NCI-H748 (cell line): ENCODE measurements around the gene CALHM5.

Experiments used
- DNase-seq: peaks from one replicate; lab custom pipeline; 2025; ENCODE audit not compliant: unreplicated experiment; lab: John Stamatoyannopoulos, UW

CALHM5 gene

GRCh38 chr6:116545651-116546050 is 34.2 kb downstream of the CALHM5 start, which contains the start of gene TRAPPC3L:
TRAPPC3L (minus strand) TSS chr6:116545684; CDS start chr6:116545514, 170 bp downstream.
- DNase-seq: no peak

- no peak for DNase-seq
These were observed 35.9 kb downstream of the CALHM5 start for GRCh38 chr6:116547358-116547757.

GRCh38 chr6:116550796-116551195 is 39.4 kb downstream of the CALHM5 start:
- peak; percentile 12 for DNase-seq

GRCh38 chr6:116553451-116553850 is 42.0 kb downstream of the CALHM5 start, which contains the start of gene CALHM4:
CALHM4 (plus strand) TSS chr6:116553751; CDS start chr6:116553794, 43 bp downstream.
- DNase-seq: no peak

- DNase-seq: no peak
These were observed 44.6 kb downstream of the CALHM5 start for GRCh38 chr6:116556065-116556464.

GRCh38 chr6:116556814-116557415 is 45.5 kb downstream of the CALHM5 start:
- DNase-seq: no peak

GRCh38 chr6:116557893-116558292 is 46.5 kb downstream of the CALHM5 start:
- peak; percentile 35 for DNase-seq

GRCh38 chr6:116560130-116560529 is 48.7 kb downstream of the CALHM5 start:
- no peak for DNase-seq

GRCh38 chr6:116561377-116562018 is 50.1 kb downstream of the CALHM5 start:
- DNase-seq: peak; percentile 58

GRCh38 chr6:116562019-116562403 is 50.6 kb downstream of the CALHM5 start:
- DNase-seq: no peak

GRCh38 chr6:116562614-116563013 is 51.2 kb downstream of the CALHM5 start:
- DNase-seq: no peak

GRCh38 chr6:116563830-116564229 is 52.4 kb downstream of the CALHM5 start:
- no peak for DNase-seq

GRCh38 chr6:116564311-116564710 is 52.9 kb downstream of the CALHM5 start:
- DNase-seq: no peak

GRCh38 chr6:116564921-116565872 is 53.8 kb downstream of the CALHM5 start:
- peak; percentile 46 for DNase-seq

- no peak for DNase-seq
These were observed 56.7 kb downstream of the CALHM5 start for GRCh38 chr6:116568111-116568510.

- DNase-seq: no peak
These were observed 57.6 kb downstream of the CALHM5 start for GRCh38 chr6:116568821-116569755.

- peak; percentile 99 for DNase-seq
These were observed 59.6 kb downstream of the CALHM5 start, which contains the start of gene RWDD1 for GRCh38 chr6:116570856-116571682. RWDD1 (plus strand) TSS chr6:116571504; CDS start chr6:116571583, 79 bp downstream.

- no peak for DNase-seq
These were observed 60.2 kb downstream of the CALHM5 start for GRCh38 chr6:116571683-116572000.

GRCh38 chr6:116572162-116572561 is 60.7 kb downstream of the CALHM5 start:
- peak; percentile 35 for DNase-seq
